Aorta (tissue), 5 donors: ENCODE measurements around the gene CIP2A. TPM values are rescaled to one million over a fixed set of nuclear protein-coding genes. Genes with fewer than 3 reads are reported as not detected.

Experiments used
- ATAC-seq: fragments of 200-7000 bp; cut with Tn5 transposase; one replicate; pipeline ENCODE4 v1.9.1; 2022; ENCODE audit warnings: moderate library complexity; ENCODE audit not compliant: low FRiP score
- DNase-seq, 2 donors: peaks; one replicate each; pipeline ENCODE4 v3.0.0-alpha.2; 2020
- H3K27ac ChIP-seq, 2 donors: one replicate each; pipeline ENCODE4 v1.5.1; 2013; ENCODE audit warnings: low read length in 2 of 2, mild to moderate bottlenecking in 2 of 2, moderate library complexity in 2 of 2, control low read depth in 1 of 2, inconsistent platforms in 1 of 2, low read depth in 1 of 2
- H3K27me3 ChIP-seq, 2 donors: one replicate each; pipeline ENCODE4 v1.6.1; 2013; ENCODE audit warnings: control low read depth in 1 of 2, low read length in 1 of 2, mild to moderate bottlenecking in 1 of 2, moderate library complexity in 1 of 2; ENCODE audit not compliant: insufficient read depth in 2 of 2, control insufficient read depth in 1 of 2
- H3K36me3 ChIP-seq, 2 donors: one replicate each; pipeline ENCODE4 v1.6.1; 2013; ENCODE audit warnings: control low read depth in 1 of 2, low read length in 1 of 2, mild to moderate bottlenecking in 1 of 2; ENCODE audit not compliant: insufficient read depth in 2 of 2, control insufficient read depth in 1 of 2
- H3K4me1 ChIP-seq, 2 donors: one replicate each; pipeline ENCODE4 v1.6.1; 2013; ENCODE audit warnings: low read length in 2 of 2, control low read depth in 1 of 2, mild to moderate bottlenecking in 1 of 2, moderate library complexity in 1 of 2; ENCODE audit not compliant: insufficient read depth in 2 of 2, control insufficient read depth in 1 of 2
- H3K4me3 ChIP-seq, 2 donors: one replicate each; pipeline ENCODE4 v1.5.1; 2013; ENCODE audit warnings: low read length in 2 of 2, control low read depth in 1 of 2, mild to moderate bottlenecking in 1 of 2
- H3K9me3 ChIP-seq: one replicate; pipeline ENCODE4 v1.6.1; 2013; ENCODE audit warnings: mild to moderate bottlenecking, low read length; ENCODE audit not compliant: control insufficient read depth
- WGBS, 2 donors: extraction: QIAGEN DNeasy Blood & Tissue Kit; methylation state at CpG; one replicate each; pipeline ENCODE4 v1.1.7; 2013; 5-methylcytosine and 5-hydroxymethylcytosine counted together
- intact Hi-C, 2 donors: fragments of 100-400 bp; cut with DNase I; formaldehyde crosslinking; loops; one replicate each; pipeline versions ENCODE4 v1.14.2 to v1.15.0; 2022
- polyA plus RNA-seq, 2 donors: library from polyadenylated mRNA; stranded (reverse); fragments of 200-250 nt; gene quantifications; one replicate each; pipeline ENCODE4 v1.2.3, GENCODE V29; 2013
- total RNA-seq, 2 donors: library from RNA; stranded (reverse); fragmentation: NEBNext Ultra II Directional; extraction: Animal tissue kit (Norgen Biotek cat#: 25700); gene quantifications; one replicate each; pipeline ENCODE4 v1.2.1, GENCODE V29; 2021
- donor health status: healthy with polysubstance abuse.
- donor health status: Bipolar disorder and iron deficiency.
- donor health status: DM: no; HTN: no; CAD: no.
- donor health status: DM: no; HTN: no; CAD: no.
- donor health status: DM: yes; HTN: yes; CAD: no.

CIP2A gene
- total and polyA plus RNA-seq, 4 donors: 0.25 to 4.5 (median 1.9) TPM

GRCh38 chr3:108588601-108589000, 637 bp downstream of the CIP2A start:
- no peaks in the 10 kb centered on the region for H3K27me3 ChIP-seq
- peak overlapping the region; percentile 56 to 76 for H3K4me3 ChIP-seq
- ATAC-seq: no peak
- no peaks in the 10 kb centered on the region for H3K9me3 ChIP-seq
- DNase-seq: no peak
- 1% methylated on average over 8 of the region's 8 CpGs for WGBS, 2 donors
- no peak overlapping the region for H3K27ac ChIP-seq
- intact Hi-C loops: no loop called here
- H3K4me1 ChIP-seq: no peaks in the 10 kb centered on the region
- H3K36me3 ChIP-seq: no peaks in the 10 kb centered on the region

- H3K27ac ChIP-seq: no peak overlapping the region
- no peaks in the 10 kb centered on the region for H3K36me3 ChIP-seq
- H3K4me1 ChIP-seq: no peaks in the 10 kb centered on the region
- no peaks in the 10 kb centered on the region for H3K9me3 ChIP-seq
- ATAC-seq (no peak), DNase-seq (no peak)
- no peak overlapping the region for H3K4me3 ChIP-seq
- 95 to 96% methylated on average over 2 of the region's 2 CpGs for WGBS, 2 donors
- no peaks in the 10 kb centered on the region for H3K27me3 ChIP-seq
- intact Hi-C loops: no loop called here
Observed at GRCh38 chr3:108578064-108578463, 11.2 kb downstream of the CIP2A start.

DNA sequence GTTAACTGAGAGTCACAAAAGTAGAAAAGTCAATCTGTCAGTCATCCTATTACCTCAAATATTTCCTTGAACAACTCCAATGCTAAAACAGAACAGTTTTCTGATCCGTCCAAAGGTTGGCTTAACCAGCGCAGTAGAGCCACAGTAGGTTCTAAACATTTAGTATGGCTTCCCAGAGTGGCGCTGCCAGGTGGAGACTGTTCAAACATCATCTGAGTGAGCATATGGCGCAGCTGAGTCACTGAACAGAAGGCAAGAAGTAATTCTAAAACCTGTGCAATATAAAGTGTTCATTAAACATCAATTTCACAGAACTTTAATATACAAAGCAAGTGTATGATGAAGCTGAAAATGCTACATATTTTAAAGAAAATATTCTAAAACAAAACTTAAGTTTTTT, 19.9 kb downstream of the CIP2A start:
- WGBS, 2 donors: 96 to 98% methylated on average over 4 of the region's 4 CpGs
- no peak for ATAC-seq
- intact Hi-C loops: no loop called here

DNA sequence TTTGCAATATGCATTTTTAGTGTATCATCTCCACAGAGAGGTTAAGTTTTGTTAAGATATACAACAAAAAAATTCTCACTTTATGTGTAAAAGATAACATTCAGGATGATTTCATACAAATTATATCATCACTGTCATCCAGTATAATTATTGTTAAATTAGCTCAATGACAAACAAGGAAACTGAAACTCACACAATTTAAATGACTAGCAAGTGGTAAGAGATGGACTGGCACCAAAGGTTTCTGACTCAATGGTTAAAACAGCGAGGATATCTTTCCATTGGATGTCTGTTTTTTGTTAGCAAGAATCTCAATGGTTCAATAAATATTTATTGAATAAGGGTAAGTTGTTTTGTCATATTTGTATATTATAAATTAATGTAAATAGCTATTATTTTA, 22.6 kb downstream of the CIP2A start:
- no peaks in the 10 kb centered on the region for H3K9me3 ChIP-seq
- 97 to 100% methylated on average over 1 of the region's 1 CpG for WGBS, 2 donors
- intact Hi-C loops: no loop called here
- H3K27me3 ChIP-seq: no peaks in the 10 kb centered on the region
- H3K4me1 ChIP-seq: no peaks in the 10 kb centered on the region
- no peak overlapping the region for H3K4me3 ChIP-seq
- no peak for DNase-seq
- H3K36me3 ChIP-seq: no peaks in the 10 kb centered on the region
- no peak overlapping the region for H3K27ac ChIP-seq
- ATAC-seq: no peak

More for the DNA sequence above, 19.9 kb downstream of the CIP2A start:
- H3K27ac ChIP-seq: no peak overlapping the region
- no peak for DNase-seq
- H3K27me3 ChIP-seq: no peaks in the 10 kb centered on the region
- H3K4me3 ChIP-seq: no peak overlapping the region
- no peaks in the 10 kb centered on the region for H3K4me1 ChIP-seq
- no peaks in the 10 kb centered on the region for H3K9me3 ChIP-seq
- no peaks in the 10 kb centered on the region for H3K36me3 ChIP-seq

DNA sequence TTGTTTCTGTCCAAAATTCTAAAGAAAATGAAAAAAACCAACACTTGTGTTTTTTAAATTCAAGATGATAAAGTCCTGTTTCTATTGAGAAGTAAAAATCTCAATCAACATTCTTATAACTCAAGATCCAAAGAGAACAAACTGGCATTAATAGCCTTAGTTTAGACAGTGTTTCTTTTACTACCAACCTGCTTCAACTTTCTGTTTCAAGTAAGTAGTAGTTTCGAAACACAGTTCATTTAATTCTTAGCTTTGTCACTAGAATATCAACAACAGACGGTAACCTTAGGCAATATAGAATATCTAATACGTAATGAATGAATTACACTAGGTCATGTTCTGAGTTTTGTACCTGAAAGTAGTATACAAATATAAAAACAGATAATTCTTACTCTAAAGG, 23.7 kb downstream of the CIP2A start:
- DNase-seq: no peak
- intact Hi-C loops: no loop called here
- Histone ChIP-seq H3K27me3 (no peaks in the 10 kb centered on the region), H3K27ac (no peak overlapping the region), H3K9me3 (no peaks in the 10 kb centered on the region), H3K36me3 (no peaks in the 10 kb centered on the region), H3K4me3 (no peak overlapping the region), H3K4me1 (no peaks in the 10 kb centered on the region)
- no peak for ATAC-seq
- WGBS, 2 donors: 88 to 93% methylated on average over 3 of the region's 3 CpGs

DNA sequence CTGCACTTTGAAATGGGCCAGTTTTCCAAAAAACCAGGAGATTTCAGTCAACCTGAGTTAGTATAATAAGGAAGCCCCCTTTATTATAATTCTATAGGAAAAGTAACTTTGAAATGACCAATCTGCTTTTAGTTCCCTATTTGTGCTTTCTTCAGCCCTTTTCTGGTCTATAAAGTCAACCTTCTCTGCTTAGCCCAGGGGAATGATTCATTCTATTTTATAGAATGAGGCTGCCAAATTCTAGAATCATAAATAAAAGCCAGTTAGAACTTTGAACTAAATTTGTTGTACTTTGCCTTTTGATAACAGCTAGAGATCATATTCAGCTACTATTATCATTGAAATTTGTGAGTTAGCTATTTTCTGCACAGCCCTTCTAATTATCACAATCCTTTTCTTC, 24.7 kb downstream of the CIP2A start:
- DNase-seq: no peak
- H3K27me3 ChIP-seq: no peaks in the 10 kb centered on the region

DNA sequence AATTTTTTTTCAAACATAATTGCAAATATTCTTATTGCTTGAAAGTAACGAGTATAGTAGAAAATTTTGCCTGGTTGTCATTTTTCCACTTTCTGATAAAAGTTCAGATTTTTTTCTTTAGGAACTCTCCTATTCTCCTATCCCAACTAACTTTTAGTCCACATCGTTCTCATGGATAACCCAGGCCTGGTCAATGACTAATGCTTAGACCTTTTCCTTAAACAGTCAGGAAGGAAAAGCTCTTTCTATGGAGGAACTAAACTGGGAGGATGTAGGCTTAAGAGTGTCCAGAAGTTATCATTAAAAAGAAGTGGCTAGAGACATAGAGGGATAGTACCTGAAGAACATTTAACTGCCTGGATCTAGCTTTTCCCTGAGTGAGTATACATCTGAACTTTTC, 26.7 kb downstream of the CIP2A start:
- Histone ChIP-seq H3K36me3 (no peaks in the 10 kb centered on the region), H3K9me3 (no peaks in the 10 kb centered on the region), H3K27me3 (no peaks in the 10 kb centered on the region), H3K27ac (no peak overlapping the region), H3K4me3 (no peak overlapping the region), H3K4me1 (no peaks in the 10 kb centered on the region)
- no peak for ATAC-seq
- DNase-seq: no peak
- intact Hi-C loops: no loop called here
- WGBS, 2 donors: 97 to 98% methylated on average over 2 of the region's 2 CpGs

More for the DNA sequence above, 24.7 kb downstream of the CIP2A start:
- intact Hi-C loops: no loop called here
- Histone ChIP-seq H3K4me3 (no peak overlapping the region), H3K9me3 (no peaks in the 10 kb centered on the region), H3K4me1 (no peaks in the 10 kb centered on the region), H3K36me3 (no peaks in the 10 kb centered on the region), H3K27ac (no peak overlapping the region)
- no peak for ATAC-seq

DNA sequence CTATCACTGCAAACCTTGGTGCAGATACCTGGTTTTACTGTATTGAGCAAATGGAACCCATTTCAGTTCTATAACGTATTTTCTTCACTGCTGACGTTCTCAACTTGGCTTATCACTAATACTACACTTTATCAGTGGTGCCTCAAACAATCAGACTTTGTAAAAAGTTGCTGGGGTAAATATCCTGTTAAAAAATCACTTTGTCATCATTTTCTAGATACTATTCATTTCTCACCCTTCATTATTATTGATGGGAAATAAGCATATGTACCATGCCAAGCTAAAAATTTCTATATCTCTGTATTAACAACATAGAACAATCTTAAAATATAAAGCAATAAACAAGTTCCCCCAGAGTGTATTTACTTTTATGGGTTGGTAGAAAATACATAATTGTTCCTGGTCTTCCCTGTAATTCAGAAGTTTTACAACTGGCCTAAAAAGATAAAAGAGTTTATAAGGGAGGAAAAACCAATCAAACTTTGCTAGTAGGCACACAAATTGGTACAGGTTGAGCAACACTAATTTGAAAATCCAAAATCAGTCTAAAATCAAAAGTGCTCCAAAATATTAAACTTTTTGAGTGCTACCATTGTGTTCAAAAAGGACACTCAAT, 33.2 kb downstream of the CIP2A start:
- no peaks in the 10 kb centered on the region for H3K9me3 ChIP-seq
- H3K4me3 ChIP-seq: no peak overlapping the region
- ATAC-seq (no peak), DNase-seq (no peak)
- H3K36me3 ChIP-seq: no peaks in the 10 kb centered on the region
- intact Hi-C loops: no loop called here
- no peak overlapping the region for H3K27ac ChIP-seq
- WGBS, 2 donors: 67 to 69% methylated on average over 2 of the region's 2 CpGs
- H3K27me3 ChIP-seq: no peaks in the 10 kb centered on the region
- H3K4me1 ChIP-seq: no peaks in the 10 kb centered on the region

GRCh38 chr3:108554913-108555571, 34.2 kb downstream of the CIP2A start:
- H3K9me3 ChIP-seq: no peaks in the 10 kb centered on the region
- WGBS, 2 donors: 51 to 52% methylated on average over 3 of the region's 3 CpGs
- H3K4me3 ChIP-seq: no peak overlapping the region
- no peak overlapping the region for H3K27ac ChIP-seq
- ATAC-seq (no peak), DNase-seq (no peak)
- intact Hi-C loops: no loop called here
- no peaks in the 10 kb centered on the region for H3K4me1 ChIP-seq
- H3K36me3 ChIP-seq: no peaks in the 10 kb centered on the region
- H3K27me3 ChIP-seq: no peaks in the 10 kb centered on the region
